Upper lobe of right lung (tissue), 1 donor: ENCODE measurements around the gene ASB4. TPM values are rescaled to one million over a fixed set of nuclear protein-coding genes. Genes with fewer than 3 reads are reported as not detected.

Source experiments
- ATAC-seq: fragments of 200-7000 bp; cut with Tn5 transposase; one replicate; pipeline ENCODE4 v1.9.1; 2020; ENCODE audit warnings: mild to moderate bottlenecking, moderate library complexity
- DNase-seq: peaks from one replicate; pipeline ENCODE4 v3.0.0-alpha.2; 2020
- H3K27ac ChIP-seq: fragments of 200-600 bp; one replicate; pipeline ENCODE4 v1.8.0; 2022
- H3K27me3 ChIP-seq: fragments of 200-600 bp; one replicate; pipeline ENCODE4 v1.8.0; 2022; ENCODE audit warnings: mild to moderate bottlenecking
- H3K36me3 ChIP-seq: fragments of 200-600 bp; one replicate; pipeline ENCODE4 v1.8.0; 2022
- H3K4me1 ChIP-seq: fragments of 200-600 bp; one replicate; pipeline ENCODE4 v1.8.0; 2022
- H3K4me3 ChIP-seq: fragments of 200-600 bp; one replicate; pipeline ENCODE4 v1.8.0; 2022; ENCODE audit warnings: mild to moderate bottlenecking
- H3K9me3 ChIP-seq: fragments of 200-600 bp; one replicate; pipeline ENCODE4 v1.8.0; 2022
- intact Hi-C: fragments of 100-400 bp; cut with DNase I; formaldehyde crosslinking; loops from one replicate; pipeline ENCODE4 v1.11.0; 2022
- total RNA-seq: library from RNA; stranded (reverse); fragmentation: NEBNext Ultra II Directional; extraction: Animal tissue kit (Norgen Biotek cat#: 25700); gene quantifications from one replicate; pipeline ENCODE4 v1.2.1, GENCODE V29; 2021
- TF ChIP-seq, protein P1 (sequence below): fragments of 200-600 bp; IDR thresholded peaks from one replicate; pipeline ENCODE4 v1.8.0; 2022; ENCODE audit warnings: antibody characterized with exemption
- donor health status: DM: no; HTN: yes; CAD: no; lungs with severe emphysema.

ASB4 gene
- total RNA-seq, 1 donor from 2014 or later, result 0.49 TPM

DNA sequence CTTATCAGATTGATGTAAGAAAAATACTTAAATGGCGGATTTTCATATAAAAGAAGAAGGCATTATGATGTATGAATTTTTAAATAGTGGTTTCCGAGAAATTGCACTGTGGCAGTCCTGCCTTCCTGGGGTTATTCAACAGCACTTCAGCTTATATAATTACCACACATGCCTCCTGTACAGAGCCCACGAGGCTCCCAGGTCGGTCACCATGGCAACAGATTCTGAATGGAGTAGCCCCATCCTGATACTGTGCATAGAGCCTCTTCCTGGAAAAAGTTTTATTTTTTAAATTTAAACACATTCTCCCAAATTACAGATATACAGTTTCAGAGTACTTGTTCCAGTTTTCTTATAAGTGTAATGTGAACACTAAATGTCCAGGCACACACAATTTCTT, 15.9 kb upstream of the ASB4 start:
- DNase-seq, result no peak
- ATAC-seq, result no peak
- intact Hi-C loops, result no loop called here

DNA sequence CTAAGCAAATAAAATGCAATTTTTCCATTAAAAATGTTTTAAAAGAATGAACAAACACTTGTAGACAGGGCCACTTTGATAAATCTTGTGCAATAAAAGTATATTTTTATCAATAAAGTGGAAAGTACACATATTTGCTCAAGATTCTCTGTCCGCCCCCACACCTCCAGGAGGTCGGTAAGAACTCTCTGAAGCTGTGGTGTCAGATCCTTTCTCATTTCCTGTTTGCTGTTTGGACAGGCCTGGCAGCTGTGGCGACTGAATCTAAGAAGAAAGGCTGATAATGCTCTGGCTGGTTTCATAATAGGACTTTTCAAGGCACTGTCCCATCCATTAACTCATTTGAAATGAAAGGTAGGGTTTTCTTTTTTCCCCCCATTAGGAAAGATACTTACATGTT, 15.3 kb upstream of the ASB4 start:
- Histone ChIP-seq H3K36me3 (no peaks in the 10 kb centered on the region), H3K27ac (peak overlapping the region; percentile 9), H3K4me3 (no peak overlapping the region), H3K4me1 (peaks cover 6% of the 10 kb centered on the region), H3K9me3 (no peaks in the 10 kb centered on the region), H3K27me3 (no peaks in the 10 kb centered on the region)
- TF ChIP-seq, protein P1, sequence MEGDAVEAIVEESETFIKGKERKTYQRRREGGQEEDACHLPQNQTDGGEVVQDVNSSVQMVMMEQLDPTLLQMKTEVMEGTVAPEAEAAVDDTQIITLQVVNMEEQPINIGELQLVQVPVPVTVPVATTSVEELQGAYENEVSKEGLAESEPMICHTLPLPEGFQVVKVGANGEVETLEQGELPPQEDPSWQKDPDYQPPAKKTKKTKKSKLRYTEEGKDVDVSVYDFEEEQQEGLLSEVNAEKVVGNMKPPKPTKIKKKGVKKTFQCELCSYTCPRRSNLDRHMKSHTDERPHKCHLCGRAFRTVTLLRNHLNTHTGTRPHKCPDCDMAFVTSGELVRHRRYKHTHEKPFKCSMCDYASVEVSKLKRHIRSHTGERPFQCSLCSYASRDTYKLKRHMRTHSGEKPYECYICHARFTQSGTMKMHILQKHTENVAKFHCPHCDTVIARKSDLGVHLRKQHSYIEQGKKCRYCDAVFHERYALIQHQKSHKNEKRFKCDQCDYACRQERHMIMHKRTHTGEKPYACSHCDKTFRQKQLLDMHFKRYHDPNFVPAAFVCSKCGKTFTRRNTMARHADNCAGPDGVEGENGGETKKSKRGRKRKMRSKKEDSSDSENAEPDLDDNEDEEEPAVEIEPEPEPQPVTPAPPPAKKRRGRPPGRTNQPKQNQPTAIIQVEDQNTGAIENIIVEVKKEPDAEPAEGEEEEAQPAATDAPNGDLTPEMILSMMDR, result no peak
- ATAC-seq (peak; percentile 74), DNase-seq (no peak)
- intact Hi-C loops, result no loop called here

More for the DNA sequence above, 15.9 kb upstream of the ASB4 start:
- Histone ChIP-seq H3K36me3 (no peaks in the 10 kb centered on the region), H3K9me3 (no peaks in the 10 kb centered on the region), H3K4me1 (peaks cover 6% of the 10 kb centered on the region), H3K4me3 (no peak overlapping the region), H3K27me3 (no peaks in the 10 kb centered on the region), H3K27ac (no peak overlapping the region)
- TF ChIP-seq, protein P1, result no peak

DNA sequence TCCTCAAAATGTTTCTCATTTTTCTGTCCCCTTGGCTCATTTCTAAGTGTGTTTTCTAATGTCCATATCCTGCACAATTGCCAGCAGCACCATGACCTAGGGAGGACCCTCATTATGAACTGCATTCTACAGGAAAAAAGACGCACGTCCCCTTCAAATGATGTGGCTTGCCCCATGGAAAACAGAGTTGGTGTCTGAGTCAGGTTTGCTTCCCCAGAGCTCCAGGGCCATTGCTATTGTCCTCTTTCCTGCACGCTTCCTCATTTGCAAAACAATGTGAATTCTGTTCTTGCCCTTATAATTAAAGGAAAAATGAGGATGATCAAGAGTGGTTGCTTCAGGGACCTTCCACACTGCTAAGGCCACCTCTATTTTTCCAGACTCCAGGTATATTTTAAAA, 14.7 kb upstream of the ASB4 start:
- TF ChIP-seq, protein P1, result no peak
- ATAC-seq, result no peak
- DNase-seq, result no peak
- Histone ChIP-seq H3K4me3 (no peak overlapping the region), H3K27me3 (no peaks in the 10 kb centered on the region), H3K4me1 (peaks cover 6% of the 10 kb centered on the region), H3K9me3 (no peaks in the 10 kb centered on the region), H3K27ac (no peak overlapping the region), H3K36me3 (no peaks in the 10 kb centered on the region)
- intact Hi-C loops, result no loop called here

DNA sequence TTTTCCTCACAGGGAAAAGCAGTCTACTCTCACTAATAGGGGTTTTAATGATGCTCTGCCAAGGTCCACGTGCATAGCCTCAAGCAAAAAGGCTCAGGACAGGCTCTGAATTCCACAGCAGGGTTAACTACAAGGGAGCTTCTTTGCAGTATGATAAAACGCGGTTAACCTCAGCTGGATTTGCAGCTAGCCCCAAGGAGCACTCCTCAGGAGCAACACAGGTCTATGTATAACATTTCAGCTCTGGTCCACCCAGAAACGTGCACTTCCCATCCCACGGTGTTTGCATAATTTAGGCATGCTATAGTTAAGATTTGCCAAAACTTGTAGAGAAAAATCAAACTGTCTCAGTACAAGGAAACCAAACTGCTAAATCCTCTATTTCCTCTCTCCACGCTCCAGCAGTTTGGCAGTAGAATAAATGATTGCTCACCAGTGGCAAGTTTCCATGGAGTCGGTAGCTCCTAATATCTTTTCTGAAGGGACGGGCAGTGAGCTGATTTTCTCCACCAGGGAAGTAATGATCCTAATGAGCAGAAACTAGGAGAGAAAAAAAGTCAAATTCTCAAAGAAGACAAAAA, 13.1 kb upstream of the ASB4 start:
- Histone ChIP-seq H3K9me3 (no peaks in the 10 kb centered on the region), H3K27ac (no peak overlapping the region), H3K4me1 (peaks cover 6% of the 10 kb centered on the region), H3K27me3 (no peaks in the 10 kb centered on the region), H3K4me3 (no peak overlapping the region), H3K36me3 (no peaks in the 10 kb centered on the region)
- TF ChIP-seq, protein P1, result no peak
- no peak for DNase-seq
- intact Hi-C loops, result no loop called here
- no peak for ATAC-seq

DNA sequence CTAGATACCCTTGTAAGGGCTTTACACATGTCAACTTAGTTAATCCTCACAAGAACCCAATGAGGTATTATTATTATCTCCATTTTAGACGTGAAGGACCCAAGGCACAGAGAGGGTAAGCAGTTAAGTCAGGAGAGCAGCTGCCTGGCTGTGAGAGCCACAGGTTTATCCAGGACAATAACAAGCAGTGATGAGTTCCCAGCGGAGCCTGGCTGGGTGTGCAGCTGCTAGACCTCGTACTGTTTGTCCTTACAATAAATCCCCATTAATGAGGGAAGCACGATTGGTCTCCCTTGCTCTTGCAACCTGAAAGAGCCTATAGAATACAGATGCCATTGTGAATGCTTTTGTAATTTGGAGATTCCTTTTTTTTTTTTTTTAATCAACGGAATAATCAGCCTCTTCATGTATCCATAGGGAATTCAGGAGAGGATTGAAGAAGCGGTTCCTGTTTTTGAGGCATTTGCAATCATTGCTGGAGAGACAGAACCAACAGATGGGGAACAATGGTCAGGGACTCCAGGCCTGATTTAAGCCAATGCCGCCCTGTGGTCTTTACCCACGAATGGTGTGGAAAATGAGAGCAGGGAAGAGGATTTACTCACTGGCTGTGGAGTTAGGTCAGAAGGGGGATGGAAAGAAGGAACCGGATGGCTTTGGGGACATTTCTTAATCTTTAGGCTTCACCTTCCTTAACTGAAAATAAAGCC, 12.3 kb upstream of the ASB4 start:
- Histone ChIP-seq H3K27me3 (no peaks in the 10 kb centered on the region), H3K27ac (no peak overlapping the region), H3K4me3 (no peak overlapping the region), H3K36me3 (no peaks in the 10 kb centered on the region), H3K4me1 (peaks cover 6% of the 10 kb centered on the region), H3K9me3 (no peaks in the 10 kb centered on the region)
- TF ChIP-seq, protein P1, result no peak
- DNase-seq (no peak), ATAC-seq (no peak)
- intact Hi-C loops, result no loop called here
